Measurements from ENCODE around the gene HIPK3. TPM values are rescaled to one million over a fixed set of nuclear protein-coding genes. Genes with fewer than 3 reads are reported as not detected.

The HIPK3 gene
- total and polyA plus RNA-seq, 4 donors: 24.8 to 251 (median 119) TPM

DNA sequence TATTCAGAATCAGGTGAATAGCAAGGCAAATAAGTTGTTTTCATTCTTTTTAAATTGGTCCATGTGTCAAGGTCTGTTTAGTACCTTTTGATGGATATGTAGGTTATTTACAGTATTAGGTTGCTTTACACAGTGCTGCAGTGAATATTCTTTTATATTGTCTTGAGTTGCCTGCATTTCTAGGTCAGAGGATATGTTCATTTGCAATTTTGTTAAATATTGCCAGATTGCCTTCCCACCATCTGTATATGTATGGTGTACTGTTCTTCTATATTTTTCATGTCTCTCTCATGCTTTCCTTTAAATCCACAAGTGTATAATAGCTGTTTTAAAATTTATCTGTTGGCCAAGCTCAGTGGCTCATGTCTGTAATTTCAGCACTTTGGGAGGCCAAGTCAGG, 24.6 kb downstream of the HIPK3 start:
- Histone ChIP-seq H3K4me1 (ENCODE audit: control insufficient read depth in 1 of 2, insufficient read depth in 2 of 2, low read length in 2 of 2) (peaks cover 0 to 3% of the 10 kb centered on the region in 2 donors), H3K9me3 (ENCODE audit: control insufficient read depth, low read length) (no peaks in the 10 kb centered on the region), H3K36me3 (ENCODE audit: control insufficient read depth in 1 of 2, insufficient read depth in 2 of 2, low read length in 1 of 2) (peaks cover 3 to 4% of the 10 kb centered on the region in 2 donors), H3K27me3 (ENCODE audit: control insufficient read depth in 1 of 2, insufficient read depth in 2 of 2, low read length in 1 of 2) (no peaks in the 10 kb centered on the region), H3K27ac (ENCODE audit: low read depth in 1 of 2, low read length in 2 of 2) (no peak overlapping the region), H3K4me3 (ENCODE audit: low read length in 2 of 2) (no peak overlapping the region)
- ATAC-seq (ENCODE audit: low FRiP score) (no peak), DNase-seq (no peak)
- intact Hi-C loops (cut with DNase I): no loop called here

DNA sequence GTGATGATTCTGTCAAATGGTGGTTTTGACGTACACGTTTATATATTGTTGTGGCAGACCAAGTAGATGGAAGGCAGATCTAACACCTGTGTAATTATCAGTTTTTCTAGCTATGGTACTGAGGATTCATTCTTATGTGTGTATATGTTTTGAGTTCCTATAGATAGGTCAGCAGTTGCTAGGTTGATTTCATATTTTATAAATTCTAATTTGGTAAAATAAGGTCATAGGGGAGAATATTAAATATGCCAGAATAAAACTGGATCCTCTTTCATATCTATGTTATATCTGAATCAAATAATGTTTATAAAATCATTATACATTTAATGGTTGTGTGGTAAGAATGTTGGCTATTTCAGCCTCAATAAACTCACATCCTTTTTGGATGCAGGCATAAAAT, 27.6 kb downstream of the HIPK3 start:
- Histone ChIP-seq H3K36me3 (ENCODE audit: control insufficient read depth in 1 of 2, insufficient read depth in 2 of 2, low read length in 1 of 2) (peaks cover 3 to 8% of the 10 kb centered on the region in 2 donors), H3K27ac (ENCODE audit: low read depth in 1 of 2, low read length in 2 of 2) (no peak overlapping the region), H3K9me3 (ENCODE audit: control insufficient read depth, low read length) (no peaks in the 10 kb centered on the region), H3K4me1 (ENCODE audit: control insufficient read depth in 1 of 2, insufficient read depth in 2 of 2, low read length in 2 of 2) (peaks cover 0 to 1% of the 10 kb centered on the region in 2 donors), H3K27me3 (ENCODE audit: control insufficient read depth in 1 of 2, insufficient read depth in 2 of 2, low read length in 1 of 2) (no peaks in the 10 kb centered on the region), H3K4me3 (ENCODE audit: low read length in 2 of 2) (no peak overlapping the region)
- intact Hi-C loops (cut with DNase I): no loop called here
- ATAC-seq (ENCODE audit: low FRiP score): no peak
- 82 to 84% methylated on average over 2 of the region's 2 CpGs for whole genome bisulfite sequencing, 2 donors
- DNase-seq: no peak

DNA sequence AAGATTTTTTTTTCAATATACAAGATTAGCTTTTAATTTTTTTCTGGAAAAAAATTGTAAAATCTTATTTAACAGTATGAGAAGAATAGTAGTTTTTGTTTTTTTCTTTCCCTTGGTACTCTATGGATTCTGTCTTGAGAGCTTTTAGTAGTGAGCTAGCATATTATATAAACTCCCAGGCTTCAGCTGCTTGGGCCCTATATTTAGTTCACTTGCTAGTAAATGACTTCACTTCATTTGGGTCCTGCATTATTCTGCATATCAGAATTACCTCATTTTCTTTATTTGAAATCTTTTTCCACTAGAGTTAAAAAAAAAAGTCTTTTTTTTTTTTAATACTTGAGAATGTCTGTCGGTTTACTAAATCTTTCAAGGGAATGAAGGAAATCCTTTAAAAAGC, 33.1 kb downstream of the HIPK3 start:
- Histone ChIP-seq H3K4me1 (ENCODE audit: control insufficient read depth in 1 of 2, insufficient read depth in 2 of 2, low read length in 2 of 2) (peaks cover 0 to 1% of the 10 kb centered on the region in 2 donors), H3K4me3 (ENCODE audit: low read length in 2 of 2) (no peak overlapping the region), H3K9me3 (ENCODE audit: control insufficient read depth, low read length) (no peaks in the 10 kb centered on the region), H3K27ac (ENCODE audit: low read depth in 1 of 2, low read length in 2 of 2) (no peak overlapping the region), H3K36me3 (ENCODE audit: control insufficient read depth in 1 of 2, insufficient read depth in 2 of 2, low read length in 1 of 2) (peaks cover 3 to 8% of the 10 kb centered on the region in 2 donors), H3K27me3 (ENCODE audit: control insufficient read depth in 1 of 2, insufficient read depth in 2 of 2, low read length in 1 of 2) (no peaks in the 10 kb centered on the region)
- WGBS, 2 donors: 7 to 9% methylated on average over 1 of the region's 1 CpG
- ATAC-seq (ENCODE audit: low FRiP score) (no peak), DNase-seq (no peak)
- intact Hi-C loops (cut with DNase I): no loop called here

DNA sequence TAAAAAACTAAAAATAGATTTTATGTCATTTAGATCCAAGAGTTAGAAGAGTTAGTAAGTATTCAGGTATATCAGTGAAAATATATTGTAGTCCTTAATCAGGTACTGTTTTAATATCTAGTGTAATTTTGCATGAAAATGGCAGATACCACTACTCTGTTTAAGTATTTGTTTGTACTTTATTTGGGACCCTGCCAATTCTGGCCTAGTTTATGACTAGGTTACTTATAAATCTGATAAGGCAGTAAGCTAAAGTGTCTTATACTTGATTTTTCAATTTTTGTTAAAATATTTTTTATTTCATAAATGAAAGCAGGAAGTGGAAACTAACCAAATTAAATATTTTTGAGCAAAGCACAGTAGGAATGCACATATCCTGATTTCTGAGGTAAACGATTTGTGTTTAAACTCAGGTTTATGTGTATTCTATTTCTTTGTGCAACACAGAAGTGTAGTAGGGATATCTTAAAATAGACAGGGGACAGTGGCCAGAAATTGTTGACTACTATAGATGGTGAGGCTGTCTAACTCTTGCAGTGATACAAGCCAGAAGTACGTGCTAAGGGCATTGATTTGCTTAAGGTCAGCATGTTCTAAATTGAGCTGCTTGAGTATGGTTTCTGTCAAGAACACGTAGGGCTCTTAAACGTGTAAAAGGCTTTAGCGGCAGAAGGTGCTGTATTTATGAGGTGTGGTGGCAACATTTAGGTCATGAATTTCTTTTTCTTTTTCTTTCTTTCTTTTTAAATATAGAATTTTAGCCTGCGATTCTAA, 34.0 kb downstream of the HIPK3 start:
- 4 to 5% methylated on average over 6 of the region's 6 CpGs for WGBS, 2 donors
- ATAC-seq (ENCODE audit: low FRiP score) (peak; percentile 77), DNase-seq (no peak)
- intact Hi-C loops (cut with DNase I): no loop called here
- Histone ChIP-seq H3K4me3 (ENCODE audit: low read length in 2 of 2) (peak overlapping the region in 1 of 2 donors; percentile 34), H3K27me3 (ENCODE audit: control insufficient read depth in 1 of 2, insufficient read depth in 2 of 2, low read length in 1 of 2) (no peaks in the 10 kb centered on the region), H3K36me3 (ENCODE audit: control insufficient read depth in 1 of 2, insufficient read depth in 2 of 2, low read length in 1 of 2) (peaks cover 5 to 8% of the 10 kb centered on the region in 2 donors), H3K27ac (ENCODE audit: low read depth in 1 of 2, low read length in 2 of 2) (peak overlapping the region in 1 of 2 donors; percentile 28), H3K4me1 (ENCODE audit: control insufficient read depth in 1 of 2, insufficient read depth in 2 of 2, low read length in 2 of 2) (peaks cover 0 to 3% of the 10 kb centered on the region in 2 donors), H3K9me3 (ENCODE audit: control insufficient read depth, low read length) (no peaks in the 10 kb centered on the region)

DNA sequence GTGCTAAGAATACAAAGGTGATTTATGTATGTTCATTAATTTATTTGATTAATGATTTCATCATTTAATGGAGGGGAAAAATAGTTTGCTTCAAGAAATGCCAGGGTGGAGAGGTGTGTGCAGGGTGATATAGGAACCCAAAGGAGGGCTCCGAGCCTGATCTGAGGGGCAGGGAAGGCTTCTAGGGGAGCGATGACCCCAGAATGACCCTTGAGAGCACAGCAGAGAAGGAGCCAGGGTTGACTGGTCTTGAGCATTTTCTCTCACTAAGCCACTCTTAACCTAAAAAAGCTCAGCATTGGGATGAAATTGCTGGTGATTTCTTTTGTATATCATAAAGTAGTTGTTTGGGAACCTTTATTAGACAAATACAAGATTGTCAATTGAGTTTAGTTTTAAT, 35.1 kb downstream of the HIPK3 start:
- Histone ChIP-seq H3K9me3 (ENCODE audit: control insufficient read depth, low read length) (no peaks in the 10 kb centered on the region), H3K4me1 (ENCODE audit: control insufficient read depth in 1 of 2, insufficient read depth in 2 of 2, low read length in 2 of 2) (peaks cover 1 to 2% of the 10 kb centered on the region in 2 donors), H3K27me3 (ENCODE audit: control insufficient read depth in 1 of 2, insufficient read depth in 2 of 2, low read length in 1 of 2) (no peaks in the 10 kb centered on the region), H3K4me3 (ENCODE audit: low read length in 2 of 2) (no peak overlapping the region), H3K27ac (ENCODE audit: low read depth in 1 of 2, low read length in 2 of 2) (no peak overlapping the region), H3K36me3 (ENCODE audit: control insufficient read depth in 1 of 2, insufficient read depth in 2 of 2, low read length in 1 of 2) (peaks cover 0 to 2% of the 10 kb centered on the region in 2 donors)
- DNase-seq: no peak
- ATAC-seq (ENCODE audit: low FRiP score): no peak
- WGBS, 2 donors: 78 to 88% methylated on average over 2 of the region's 2 CpGs
- intact Hi-C loops (cut with DNase I): no loop called here

DNA sequence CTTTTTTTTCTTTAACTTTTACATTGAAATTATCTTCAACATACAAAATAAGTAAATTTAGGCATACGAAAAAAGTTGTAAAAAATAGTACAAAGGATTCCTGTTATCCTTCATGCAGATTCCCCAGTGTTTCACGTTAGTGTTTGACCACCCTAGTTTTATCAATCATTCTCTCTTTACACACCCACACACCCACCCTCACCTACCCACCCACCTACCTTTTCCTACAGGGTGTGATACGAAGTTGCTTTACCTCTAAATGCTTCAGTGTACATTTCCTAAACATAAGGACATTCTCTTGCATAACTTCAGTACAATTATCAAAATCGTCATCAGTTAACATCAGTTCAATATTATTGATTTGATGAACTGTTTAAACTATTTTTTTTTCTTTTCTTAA, 37.0 kb downstream of the HIPK3 start:
- WGBS, 2 donors: 82 to 83% methylated on average over 4 of the region's 4 CpGs
- Histone ChIP-seq H3K9me3 (ENCODE audit: control insufficient read depth, low read length) (no peaks in the 10 kb centered on the region), H3K4me3 (ENCODE audit: low read length in 2 of 2) (no peak overlapping the region), H3K27me3 (ENCODE audit: control insufficient read depth in 1 of 2, insufficient read depth in 2 of 2, low read length in 1 of 2) (no peaks in the 10 kb centered on the region), H3K4me1 (ENCODE audit: control insufficient read depth in 1 of 2, insufficient read depth in 2 of 2, low read length in 2 of 2) (peaks cover 2% of the 10 kb centered on the region in 2 donors), H3K27ac (ENCODE audit: low read depth in 1 of 2, low read length in 2 of 2) (no peak overlapping the region), H3K36me3 (ENCODE audit: control insufficient read depth in 1 of 2, insufficient read depth in 2 of 2, low read length in 1 of 2) (peaks cover 0 to 2% of the 10 kb centered on the region in 2 donors)
- intact Hi-C loops (cut with DNase I): no loop called here
- ATAC-seq (ENCODE audit: low FRiP score) (no peak), DNase-seq (no peak)

DNA sequence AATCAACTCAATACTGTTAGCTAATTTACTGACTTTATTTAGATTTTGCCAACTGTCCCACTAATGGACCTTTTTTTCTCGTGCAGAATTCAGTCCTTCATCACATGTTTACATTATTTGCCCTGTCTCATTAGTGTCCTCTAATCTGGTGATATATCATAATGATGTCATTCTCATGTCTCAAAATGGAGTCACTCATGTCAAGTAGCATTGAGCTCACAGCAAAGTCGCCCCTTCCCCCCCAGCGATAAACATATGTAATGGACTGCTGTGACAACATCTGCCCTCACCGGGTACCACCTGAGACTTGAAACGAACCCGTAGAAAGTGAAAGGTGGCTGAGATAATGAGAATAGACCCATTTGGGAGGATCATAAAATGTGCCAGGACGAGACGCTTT, 37.6 kb downstream of the HIPK3 start:
- intact Hi-C loops (cut with DNase I): no loop called here
- ATAC-seq (ENCODE audit: low FRiP score): no peak
- 89 to 95% methylated on average over 8 of the region's 8 CpGs for WGBS, 2 donors

DNA sequence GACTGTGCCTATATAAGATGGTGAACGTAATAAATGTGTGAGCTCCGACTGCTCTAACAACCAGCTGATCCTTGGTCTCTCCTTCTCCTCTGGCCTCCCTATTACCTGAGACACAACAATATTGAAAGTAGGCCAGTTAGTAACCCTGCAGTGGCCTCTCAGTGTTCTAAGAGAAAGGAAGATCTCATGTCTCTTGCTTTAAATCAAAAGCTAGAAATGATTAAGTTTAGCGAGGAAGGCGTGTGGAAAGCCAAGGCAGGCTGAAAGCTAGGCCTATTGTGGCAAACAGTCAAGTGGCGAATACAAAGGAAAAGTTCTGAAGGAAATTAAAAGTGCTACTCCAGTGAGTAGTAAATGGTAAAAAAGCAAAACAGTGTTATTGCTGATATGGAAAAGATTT, 39.5 kb downstream of the HIPK3 start:
- H3K9me3 ChIP-seq (ENCODE audit: control insufficient read depth, low read length): no peaks in the 10 kb centered on the region
- no peak for ATAC-seq (ENCODE audit: low FRiP score)

More for the DNA sequence above, 37.6 kb downstream of the HIPK3 start:
- no peak overlapping the region for H3K4me3 ChIP-seq (ENCODE audit: low read length in 2 of 2)
- H3K36me3 ChIP-seq (ENCODE audit: control insufficient read depth in 1 of 2, insufficient read depth in 2 of 2, low read length in 1 of 2): peaks cover 0 to 2% of the 10 kb centered on the region in 2 donors
- H3K27me3 ChIP-seq (ENCODE audit: control insufficient read depth in 1 of 2, insufficient read depth in 2 of 2, low read length in 1 of 2): no peaks in the 10 kb centered on the region
- DNase-seq: no peak
- H3K4me1 ChIP-seq (ENCODE audit: control insufficient read depth in 1 of 2, insufficient read depth in 2 of 2, low read length in 2 of 2): peaks cover 2% of the 10 kb centered on the region in 2 donors
- H3K9me3 ChIP-seq (ENCODE audit: control insufficient read depth, low read length): no peaks in the 10 kb centered on the region
- H3K27ac ChIP-seq (ENCODE audit: low read depth in 1 of 2, low read length in 2 of 2): no peak overlapping the region

DNA sequence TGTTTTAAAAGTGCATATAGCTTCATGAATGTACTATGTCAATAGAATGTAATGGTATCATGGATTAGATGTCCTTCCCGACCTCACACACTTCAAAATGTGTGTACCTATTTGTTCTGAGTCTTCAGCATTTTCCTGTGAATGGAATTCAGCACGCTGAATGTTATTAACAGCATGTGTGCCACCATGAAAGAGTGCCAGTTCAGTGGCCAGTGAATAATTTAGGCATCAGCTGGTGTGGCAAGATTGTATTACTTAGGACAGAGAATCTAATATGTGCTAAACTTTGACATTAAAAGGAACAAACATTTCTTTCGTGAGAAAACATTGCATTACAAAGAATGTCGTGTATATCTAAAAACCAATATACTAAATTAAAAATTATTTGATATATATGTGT, 46.4 kb downstream of the HIPK3 start:
- H3K36me3 ChIP-seq (ENCODE audit: control insufficient read depth in 1 of 2, insufficient read depth in 2 of 2, low read length in 1 of 2): no peaks in the 10 kb centered on the region
- no peak overlapping the region for H3K4me3 ChIP-seq (ENCODE audit: low read length in 2 of 2)
- H3K4me1 ChIP-seq (ENCODE audit: control insufficient read depth in 1 of 2, insufficient read depth in 2 of 2, low read length in 2 of 2): no peaks in the 10 kb centered on the region
- no peak for ATAC-seq (ENCODE audit: low FRiP score)
- no peaks in the 10 kb centered on the region for H3K9me3 ChIP-seq (ENCODE audit: control insufficient read depth, low read length)
- WGBS, 2 donors: 79 to 84% methylated on average over 4 of the region's 4 CpGs
- intact Hi-C loops (cut with DNase I): no loop called here
- no peak overlapping the region for H3K27ac ChIP-seq (ENCODE audit: low read depth in 1 of 2, low read length in 2 of 2)
- no peak for DNase-seq
- H3K27me3 ChIP-seq (ENCODE audit: control insufficient read depth in 1 of 2, insufficient read depth in 2 of 2, low read length in 1 of 2): no peaks in the 10 kb centered on the region

More for the DNA sequence above, 39.5 kb downstream of the HIPK3 start:
- H3K4me3 ChIP-seq (ENCODE audit: low read length in 2 of 2): no peak overlapping the region
- peaks cover 2% of the 10 kb centered on the region in 2 donors for H3K4me1 ChIP-seq (ENCODE audit: control insufficient read depth in 1 of 2, insufficient read depth in 2 of 2, low read length in 2 of 2)
- WGBS, 2 donors: 96 to 98% methylated on average over 5 of the region's 5 CpGs
- no peaks in the 10 kb centered on the region for H3K27me3 ChIP-seq (ENCODE audit: control insufficient read depth in 1 of 2, insufficient read depth in 2 of 2, low read length in 1 of 2)
- peaks cover 0 to 2% of the 10 kb centered on the region in 2 donors for H3K36me3 ChIP-seq (ENCODE audit: control insufficient read depth in 1 of 2, insufficient read depth in 2 of 2, low read length in 1 of 2)
- DNase-seq: no peak
- no peak overlapping the region for H3K27ac ChIP-seq (ENCODE audit: low read depth in 1 of 2, low read length in 2 of 2)
- intact Hi-C loops (cut with DNase I): no loop called here

All from aorta (tissue), 5 donors.